Transverse colon (tissue), 4 donors: ENCODE measurements around the gene CD22. TPM values are rescaled to one million over a fixed set of nuclear protein-coding genes. Genes with fewer than 3 reads are reported as not detected.
"Not testable (repeated sequence)": the region's sequence is repeated elsewhere in the genome, so short reads cannot be mapped to it uniquely, and the experiment has no call there.

Experiments used
- DNase-seq: peaks from one replicate; pipeline ENCODE4 v3.0.0-alpha.2; 2019
- H3K27ac ChIP-seq, 4 donors: fragments of 200-600 bp; sonication (generic); 2 replicates each; pipeline ENCODE4 v1.5.1; 2016 to 2018; ENCODE audit warnings: inconsistent platforms in 4 of 4
- H3K27me3 ChIP-seq: fragments of 200-600 bp; sonication (generic); 2 replicates; pipeline ENCODE4 v1.5.1; 2017; ENCODE audit warnings: inconsistent platforms
- H3K36me3 ChIP-seq, 4 donors: fragments of 200-600 bp; sonication (generic); 2 replicates each; pipeline ENCODE4 v1.5.1; 2017 to 2019; ENCODE audit warnings: inconsistent platforms in 4 of 4
- H3K4me1 ChIP-seq, 4 donors: fragments of 200-600 bp; sonication (generic); 2 replicates each; pipeline ENCODE4 v1.5.1; 2017 to 2020; ENCODE audit warnings: inconsistent platforms in 4 of 4
- H3K4me3 ChIP-seq, 4 donors: fragments of 200-600 bp; sonication (generic); 1 replicate in 1 of 4; 2 replicates in 3 of 4; pipeline versions ENCODE4 v1.5.1 to v1.6.1; 2017 to 2019; ENCODE audit warnings: inconsistent platforms in 4 of 4
- H3K9me3 ChIP-seq, 2 donors: fragments of 200-600 bp; sonication (generic); 2 replicates each; pipeline ENCODE4 v1.5.1; 2017 to 2019; ENCODE audit warnings: inconsistent platforms in 2 of 2
- EP300 ChIP-seq: sonication (generic); formaldehyde crosslinking; IDR thresholded peaks from one replicate; pipeline ENCODE4 v1.6.1; 2017; ENCODE audit warnings: antibody characterized with exemption, low read depth
- POLR2A ChIP-seq: fragments of 450-650 bp; IDR thresholded peaks from one replicate; pipeline ENCODE4 v1.6.1; 2016; ENCODE audit warnings: antibody characterized with exemption, mild to moderate bottlenecking, moderate library complexity
- POLR2AphosphoS5 ChIP-seq, 3 donors: sonication (generic); formaldehyde crosslinking; IDR thresholded peaks; one replicate each; pipeline ENCODE4 v1.6.1; 2016; ENCODE audit warnings: antibody characterized with exemption in 3 of 3
- WGBS, 2 donors: methylation state at CpG; one replicate each; pipeline ENCODE4 v1.1.5; 2018; ENCODE audit warnings: low coverage in 1 of 2; 5-methylcytosine and 5-hydroxymethylcytosine counted together
- in situ Hi-C, 4 donors: fragments of 200-750 bp; cut with MboI; loops; one replicate each; pipeline versions ENCODE4 v1.15.0 to v1.15.1; 2017; ENCODE audit warnings: low sequenced_read_pairs in 3 of 4, low pct_ligation_motif_present in 1 of 4, low pct_unique_long_range_greater_than_20kb in 1 of 4
- intact Hi-C: fragments of 100-400 bp; cut with DNase I; formaldehyde crosslinking; loops from one replicate; pipeline ENCODE4 v1.15.1; 2023; ENCODE audit warnings: low total_unique reads
- total RNA-seq, 4 donors: library from RNA; depleted of rRNA; stranded (reverse); fragments of >200 nt; gene quantifications; one replicate each; pipeline ENCODE4 v1.1.0, GENCODE V29; 2016
- TF ChIP-seq, protein P1 (sequence below), 5 experiments: fragments of 200-600 bp in 3 of 5; fragments of 450-650 bp in 2 of 5; sonication (generic) in 3 of 5; IDR thresholded peaks; 1 replicate in 2 of 5; 2 replicates in 3 of 5; pipeline ENCODE4 v1.5.1; 2016 to 2017; ENCODE audit warnings: antibody characterized with exemption in 5 of 5, inconsistent platforms in 3 of 5, mild to moderate bottlenecking in 2 of 5, moderate library complexity in 1 of 5

CD22 gene
- total RNA-seq, 4 donors from 2014 or later = 4.4 to 27.7 (median 21.1) TPM; not detected in 1

DNA sequence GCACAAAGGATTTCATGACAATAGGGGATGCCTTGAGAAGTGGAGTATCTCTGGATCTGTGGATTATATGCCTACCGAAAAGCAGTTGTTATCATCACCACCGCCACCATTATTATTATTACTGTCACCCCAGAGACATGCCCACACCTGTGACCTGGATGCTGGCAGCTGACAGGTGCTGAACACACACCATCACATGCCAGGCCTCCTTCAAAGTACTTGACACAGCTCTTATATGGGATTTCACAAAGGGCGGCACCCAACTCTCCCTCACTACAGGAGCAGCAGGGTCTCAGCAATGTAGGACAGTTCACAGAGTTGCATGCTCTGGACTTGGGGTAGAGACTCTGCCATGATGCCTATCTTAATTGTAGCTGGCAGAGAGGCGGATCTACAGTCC is 36.3 kb downstream of the CD22 start:
- in situ Hi-C loops (loop anchor here in 1 of 4 donors (25.0 kb wide), 1 partner anchor 97 kb away; no protein-coding TSS in a partner anchor), intact Hi-C loops (no loop called here)
- DNase-seq = no peak
- 92% methylated on average over 4 of the region's 4 CpGs; no CpG with 5 or more reads in 1 of the 2 donors for WGBS, 2 donors
- Histone ChIP-seq H3K36me3 (no peaks in the 10 kb centered on the region), H3K9me3 (no peaks in the 10 kb centered on the region), H3K27ac (no peak overlapping the region), H3K4me3 (no peak overlapping the region), H3K27me3 (no peaks in the 10 kb centered on the region), H3K4me1 (no peaks in the 10 kb centered on the region)
- TF ChIP-seq POLR2A = no peak
- TF ChIP-seq, protein P1, sequence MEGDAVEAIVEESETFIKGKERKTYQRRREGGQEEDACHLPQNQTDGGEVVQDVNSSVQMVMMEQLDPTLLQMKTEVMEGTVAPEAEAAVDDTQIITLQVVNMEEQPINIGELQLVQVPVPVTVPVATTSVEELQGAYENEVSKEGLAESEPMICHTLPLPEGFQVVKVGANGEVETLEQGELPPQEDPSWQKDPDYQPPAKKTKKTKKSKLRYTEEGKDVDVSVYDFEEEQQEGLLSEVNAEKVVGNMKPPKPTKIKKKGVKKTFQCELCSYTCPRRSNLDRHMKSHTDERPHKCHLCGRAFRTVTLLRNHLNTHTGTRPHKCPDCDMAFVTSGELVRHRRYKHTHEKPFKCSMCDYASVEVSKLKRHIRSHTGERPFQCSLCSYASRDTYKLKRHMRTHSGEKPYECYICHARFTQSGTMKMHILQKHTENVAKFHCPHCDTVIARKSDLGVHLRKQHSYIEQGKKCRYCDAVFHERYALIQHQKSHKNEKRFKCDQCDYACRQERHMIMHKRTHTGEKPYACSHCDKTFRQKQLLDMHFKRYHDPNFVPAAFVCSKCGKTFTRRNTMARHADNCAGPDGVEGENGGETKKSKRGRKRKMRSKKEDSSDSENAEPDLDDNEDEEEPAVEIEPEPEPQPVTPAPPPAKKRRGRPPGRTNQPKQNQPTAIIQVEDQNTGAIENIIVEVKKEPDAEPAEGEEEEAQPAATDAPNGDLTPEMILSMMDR (IDR thresholded peaks at IDR 0.05) = no peak
- no peak for TF ChIP-seq EP300
- TF ChIP-seq POLR2AphosphoS5 (IDR thresholded peaks at IDR 0.05) = no peak

DNA sequence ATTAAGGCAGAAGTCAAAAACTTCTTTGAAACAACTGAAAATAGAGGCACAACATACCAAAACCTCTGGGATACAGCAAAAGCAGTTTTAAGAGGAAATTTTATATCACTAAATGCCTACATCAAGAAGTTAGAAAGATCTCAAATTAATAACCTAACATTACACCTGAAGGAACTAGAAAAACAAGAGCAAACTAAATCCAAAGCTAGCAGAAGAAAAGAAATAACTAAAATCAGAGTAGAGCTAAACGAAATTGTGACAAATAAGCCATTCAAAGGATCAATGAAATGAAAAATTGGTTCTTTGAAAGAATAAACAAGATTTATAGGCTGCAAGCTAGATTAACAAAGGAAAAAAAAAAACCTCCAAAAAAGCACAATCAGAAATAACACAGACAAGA is 39.4 kb downstream of the CD22 start:
- H3K27ac ChIP-seq = no peak overlapping the region

DNA sequence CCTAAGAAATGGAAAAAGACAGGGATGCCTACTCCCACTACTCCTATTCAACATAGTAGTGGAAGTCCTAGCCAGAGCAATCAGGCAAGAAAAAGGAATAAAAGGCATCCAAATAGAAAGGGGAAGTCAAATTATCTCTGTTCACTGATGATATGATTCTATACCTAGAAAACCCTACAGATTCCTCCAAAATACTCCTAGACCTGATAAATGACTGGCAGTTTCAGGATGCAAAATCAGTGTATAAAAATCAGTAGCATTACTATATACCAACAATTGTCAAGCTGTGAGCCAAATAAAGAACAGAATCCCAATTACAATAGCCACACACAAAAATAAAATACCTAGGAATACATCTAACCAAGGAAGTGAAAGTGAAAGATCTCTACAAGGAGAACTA is 40.5 kb downstream of the CD22 start:
- Histone ChIP-seq H3K4me3 (no peak overlapping the region), H3K36me3 (no peaks in the 10 kb centered on the region), H3K27ac (no peak overlapping the region), H3K9me3 (no peaks in the 10 kb centered on the region), H3K27me3 (no peaks in the 10 kb centered on the region), H3K4me1 (no peaks in the 10 kb centered on the region)
- TF ChIP-seq EP300 = no peak
- in situ Hi-C loops = loop anchor here in 1 of 4 donors (25.0 kb wide), 1 partner anchor 93 kb away; no protein-coding TSS in a partner anchor
- intact Hi-C loops = no loop called here
- DNase-seq = no peak

More for the DNA sequence above, 39.4 kb downstream of the CD22 start:
- Histone ChIP-seq H3K4me1 (no peaks in the 10 kb centered on the region), H3K4me3 (no peak overlapping the region), H3K9me3 (no peaks in the 10 kb centered on the region), H3K27me3 (no peaks in the 10 kb centered on the region), H3K36me3 (no peaks in the 10 kb centered on the region)
- TF ChIP-seq EP300 = no peak
- TF ChIP-seq POLR2AphosphoS5 (IDR thresholded peaks at IDR 0.05) = no peak
- TF ChIP-seq, protein P1 (IDR thresholded peaks at IDR 0.05) = no peak
- no peak for TF ChIP-seq POLR2A
- in situ Hi-C loops = loop anchor here in 1 of 4 donors (25.0 kb wide), 1 partner anchor 94 kb away; no protein-coding TSS in a partner anchor
- no peak for DNase-seq
- intact Hi-C loops = no loop called here
- WGBS, 2 donors = 40 to 50% methylated on average over 1 of the region's 1 CpG

GRCh38 chr19:35370722-35371121 is 41.7 kb downstream of the CD22 start, which contains the start of gene GPR42:
Gene GPR42 (plus strand): TSS chr19:35371068. CDS start chr19:35371360, 292 bp downstream.
- Histone ChIP-seq H3K27me3 (no peaks in the 10 kb centered on the region), H3K27ac (no peak within 1 kb of the TSS), H3K4me3 (no peak within 1 kb of the TSS), H3K36me3 (no peaks in the 10 kb centered on the region), H3K9me3 (no peaks in the 10 kb centered on the region), H3K4me1 (no peaks in the 10 kb centered on the region)
- WGBS, 2 donors = 64 to 100% methylated on average over 2 to 5 of the region's 8 CpGs
- intact Hi-C loops = no loop called here
- DNase-seq = no peak
- in situ Hi-C loops = loop anchor here in 1 of 4 donors (25.0 kb wide), 1 partner anchor 92 kb away; no protein-coding TSS in a partner anchor
- no peak for TF ChIP-seq POLR2AphosphoS5 (IDR thresholded peaks at IDR 0.05)
- TF ChIP-seq, protein P1 (IDR thresholded peaks at IDR 0.05) = no peak
- TF ChIP-seq EP300 = no peak
- TF ChIP-seq POLR2A = no peak

DNA sequence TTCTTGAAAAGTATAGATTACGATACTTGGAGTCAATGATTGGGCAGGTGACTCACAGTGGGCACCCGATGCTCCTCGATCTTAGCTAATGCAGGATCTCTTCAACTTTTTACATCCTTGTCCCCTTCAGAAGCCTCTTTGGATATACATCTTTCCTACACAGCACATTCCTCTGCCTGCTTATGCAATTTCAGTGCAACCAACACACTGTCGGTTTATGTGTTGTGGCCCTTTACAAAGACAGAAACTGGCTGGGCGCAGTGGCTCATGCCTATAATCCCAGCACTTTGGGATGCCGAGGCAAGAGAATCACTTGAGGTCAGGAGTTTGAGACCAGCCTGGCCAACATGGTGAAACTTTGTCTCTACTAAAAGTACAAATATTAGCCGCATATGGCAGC is 44.5 kb downstream of the CD22 start:
- no peaks in the 10 kb centered on the region for H3K27me3 ChIP-seq
- TF ChIP-seq, protein P1 (IDR thresholded peaks at IDR 0.05) = no peak
- TF ChIP-seq EP300 (no peak), POLR2AphosphoS5 (IDR thresholded peaks at IDR 0.05) (no peak), POLR2A (no peak)
- H3K4me1 ChIP-seq = no peaks in the 10 kb centered on the region
- in situ Hi-C loops (loop anchor here in 1 of 4 donors (25.0 kb wide), 1 partner anchor 89 kb away; no protein-coding TSS in a partner anchor), intact Hi-C loops (no loop called here)
- 85 to 100% methylated on average over 1 to 7 of the region's 7 CpGs for WGBS, 2 donors
- no peaks in the 10 kb centered on the region for H3K9me3 ChIP-seq
- no peak overlapping the region for H3K27ac ChIP-seq
- no peak overlapping the region for H3K4me3 ChIP-seq
- no peak for DNase-seq
- no peaks in the 10 kb centered on the region for H3K36me3 ChIP-seq

DNA sequence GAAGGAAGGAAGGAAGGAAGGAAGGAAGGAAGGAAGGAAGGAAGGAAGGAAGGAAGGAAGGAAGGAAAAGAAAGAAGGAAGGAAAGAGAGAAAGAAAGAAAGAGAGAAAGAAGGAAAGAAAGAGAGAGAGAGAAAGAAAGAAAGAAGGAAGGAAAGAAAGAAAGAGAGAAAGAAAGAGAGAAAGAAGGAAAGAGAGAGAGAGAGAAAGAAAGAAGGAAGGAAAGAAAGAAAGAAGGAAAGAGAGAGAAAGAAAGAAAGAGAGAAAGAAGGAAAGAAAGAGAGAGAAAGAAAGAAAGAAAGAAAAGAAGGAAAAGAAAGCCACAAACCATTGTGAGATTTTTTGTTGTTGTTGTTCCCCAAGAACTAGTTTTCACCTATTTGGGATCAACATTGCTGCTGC is 45.0 kb downstream of the CD22 start:
- in situ Hi-C loops = loop anchor here in 1 of 4 donors (25.0 kb wide), 1 partner anchor 88 kb away; no protein-coding TSS in a partner anchor
- H3K4me1 ChIP-seq, H3K36me3 ChIP-seq, intact Hi-C loops, DNase-seq, H3K27ac ChIP-seq, H3K9me3 ChIP-seq, H3K27me3 ChIP-seq, H3K4me3 ChIP-seq: not testable (repeated sequence)
